HepG2 (cell line): ENCODE results near the gene PGPEP1. TPM values are rescaled to one million over a fixed set of nuclear protein-coding genes. Genes with fewer than 3 reads are reported as not detected.
A peak's percentile ranks its signal among the peaks of the same experiment; 100 is the strongest.

Experiments
- AKNA ChIP-seq: sonication (generic); formaldehyde crosslinking; IDR thresholded peaks from 2 replicates; pipeline ENCODE4 v1.4.0; 2020; ENCODE audit warnings: missing genetic modification reagents, borderline replicate concordance
- ATAD3A ChIP-seq: sonication (generic); formaldehyde crosslinking; IDR thresholded peaks from 2 replicates; pipeline ENCODE4 v1.4.0; 2020; ENCODE audit warnings: missing genetic modification reagents
- GATA4 ChIP-seq: sonication (generic); IDR thresholded peaks from 2 replicates; pipeline ENCODE4 v1.6.1; 2016; ENCODE audit warnings: antibody characterized with exemption, low read depth, borderline replicate concordance
- GATAD1 ChIP-seq: IDR thresholded peaks from 2 replicates; pipeline ENCODE4 v1.6.1; 2016; ENCODE audit warnings: missing genetic modification reagents, missing compliant biosample characterization
- GATAD2A ChIP-seq: IDR thresholded peaks from 2 replicates; pipeline ENCODE4 v1.6.1; 2016
- GFI1 ChIP-seq: sonication (generic); formaldehyde crosslinking; IDR thresholded peaks from 2 replicates; pipeline ENCODE4 v1.5.0; 2020; ENCODE audit warnings: missing genetic modification reagents, mild to moderate bottlenecking, borderline replicate concordance
- KAT8 ChIP-seq: IDR thresholded peaks from 2 replicates; pipeline ENCODE4 v1.6.1; 2016; ENCODE audit warnings: missing genetic modification reagents, missing compliant biosample characterization
- KDM2A ChIP-seq: sonication (generic); formaldehyde crosslinking; IDR thresholded peaks from 2 replicates; pipeline ENCODE4 v1.4.0; 2020; ENCODE audit warnings: low read depth, missing genetic modification reagents, borderline replicate concordance
- KDM5B ChIP-seq: sonication (generic); formaldehyde crosslinking; IDR thresholded peaks from 2 replicates; pipeline ENCODE4 v1.4.0; 2020; ENCODE audit warnings: missing genetic modification reagents, mild to moderate bottlenecking, borderline replicate concordance
- MAFK ChIP-seq, 2 experiments: IDR thresholded peaks in 1 of 2; conservative IDR thresholded peaks in 1 of 2; 2 replicates each; pipeline ENCODE4 v1.6.1; 2011; ENCODE audit warnings: improper control_type of control experiment in 2 of 2, low read length in 2 of 2
- MXI1 ChIP-seq: IDR thresholded peaks from 3 replicates; pipeline ENCODE4 v1.6.1; 2012; ENCODE audit warnings: low read depth, low read length, inconsistent platforms, borderline replicate concordance
- NCOA2 ChIP-seq: sonication (generic); formaldehyde crosslinking; IDR thresholded peaks from 2 replicates; pipeline ENCODE4 v1.8.0; 2022; ENCODE audit warnings: inconsistent platforms
- NFYB ChIP-seq: sonication (generic); formaldehyde crosslinking; IDR thresholded peaks from 2 replicates; pipeline ENCODE4 v1.4.0; 2020; ENCODE audit warnings: missing genetic modification reagents
- NFYC ChIP-seq: IDR thresholded peaks from 2 replicates; pipeline ENCODE4 v1.6.1; 2016; ENCODE audit warnings: missing genetic modification reagents, missing compliant biosample characterization
- PHF21A ChIP-seq: sonication (generic); formaldehyde crosslinking; IDR thresholded peaks from 2 replicates; pipeline ENCODE4 v1.5.0; 2020; ENCODE audit warnings: mild to moderate bottlenecking, missing genetic modification reagents
- SMC3 ChIP-seq: IDR thresholded peaks from 2 replicates; pipeline ENCODE4 v1.6.1; 2011; ENCODE audit warnings: low read length, improper control_type of control experiment
- TFDP2 ChIP-seq: sonication (generic); formaldehyde crosslinking; IDR thresholded peaks from 2 replicates; pipeline ENCODE4 v1.4.0; 2020; ENCODE audit warnings: missing genetic modification reagents
- XRCC5 ChIP-seq: fragments of 200-400 bp; formaldehyde crosslinking; optimal IDR thresholded peaks from 2 replicates; pipeline ENCODE3; 2017; ENCODE audit warnings: mild to moderate bottlenecking, low read length
- ZNF710 ChIP-seq: sonication (generic); formaldehyde crosslinking; IDR thresholded peaks from 2 replicates; pipeline ENCODE4 v1.5.0; 2020; ENCODE audit warnings: mild to moderate bottlenecking, missing genetic modification reagents, borderline replicate concordance
- polyA plus RNA-seq, 8 experiments: library from polyadenylated mRNA; depleted of rRNA in 3 of 8; stranded (reverse) in 7 of 8; unstranded in 1 of 8; fragments of >200 nt; fragmentation: Illumina TruSeq in 4 of 8; extraction: Trizol in 4 of 8; gene quantifications; 2 replicates each; pipeline versions ENCODE4 v1.2.1 to v1.2.3, GENCODE V29; 2011 to 2016; ENCODE audit warnings: low read depth in 4 of 8, missing spikeins in 1 of 8, mixed read lengths in 1 of 8; ENCODE audit not compliant: insufficient read depth in 1 of 8
- total RNA-seq, 5 experiments: library from RNA; depleted of rRNA; stranded (reverse); fragments of >200 nt; fragmentation: Illumina TruSeq; extraction: Trizol; gene quantifications; 2 replicates each; pipeline ENCODE4 v1.2.3, GENCODE V29; 2016; ENCODE audit warnings: low read depth in 1 of 5
- TF ChIP-seq, protein P1 (sequence below): IDR thresholded peaks from 2 replicates; pipeline ENCODE4 v1.6.1; 2016; ENCODE audit warnings: missing compliant biosample characterization, missing genetic modification reagents, borderline replicate concordance

The PGPEP1 gene
- total and polyA plus RNA-seq, 2 of the 13 experiments (the other 11 are each of a cell fraction or from before 2014, with no cell fraction given): 53.1 to 56.6 TPM

DNA sequence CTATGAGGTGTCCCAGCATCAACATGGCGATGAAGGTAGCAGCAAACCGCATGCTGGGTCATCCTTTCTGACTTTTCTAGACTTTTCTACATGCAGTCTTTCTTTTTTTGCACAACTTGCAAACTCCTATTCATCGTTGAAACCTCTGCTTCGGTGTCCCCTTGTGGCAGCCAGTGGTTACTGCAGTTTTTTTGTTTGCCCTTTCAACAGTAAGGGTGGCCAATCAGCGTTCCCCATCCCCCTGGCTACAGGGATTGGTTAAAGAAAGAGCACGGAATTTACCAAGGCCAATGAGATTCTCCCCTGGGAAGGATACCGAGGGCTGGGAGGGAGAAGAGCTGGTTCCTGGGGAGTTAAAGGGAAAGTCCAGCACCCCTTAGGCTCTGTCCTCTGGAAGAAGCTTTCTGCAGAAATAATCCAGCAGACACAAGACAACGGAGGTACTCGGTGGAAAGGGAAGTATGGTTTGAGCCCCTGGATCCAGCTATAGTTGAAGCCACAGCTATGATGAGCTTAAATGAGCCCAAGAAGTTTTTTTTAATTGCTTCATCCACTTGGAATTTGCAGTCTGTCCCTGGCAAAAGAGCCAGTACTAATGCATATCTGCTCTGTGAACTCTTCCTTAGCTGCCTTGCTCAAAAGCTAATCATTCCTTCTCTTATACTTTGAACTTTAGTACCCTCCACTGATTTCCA lies 11.9 kb upstream of the PGPEP1 start (continued):
- no peak for TF ChIP-seq AKNA (CRISPR knock-in tag)
- TF ChIP-seq, protein P1, sequence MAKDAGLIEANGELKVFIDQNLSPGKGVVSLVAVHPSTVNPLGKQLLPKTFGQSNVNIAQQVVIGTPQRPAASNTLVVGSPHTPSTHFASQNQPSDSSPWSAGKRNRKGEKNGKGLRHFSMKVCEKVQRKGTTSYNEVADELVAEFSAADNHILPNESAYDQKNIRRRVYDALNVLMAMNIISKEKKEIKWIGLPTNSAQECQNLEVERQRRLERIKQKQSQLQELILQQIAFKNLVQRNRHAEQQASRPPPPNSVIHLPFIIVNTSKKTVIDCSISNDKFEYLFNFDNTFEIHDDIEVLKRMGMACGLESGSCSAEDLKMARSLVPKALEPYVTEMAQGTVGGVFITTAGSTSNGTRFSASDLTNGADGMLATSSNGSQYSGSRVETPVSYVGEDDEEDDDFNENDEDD (CRISPR knock-in tag): peak; percentile 25; the same call in 1 of the 2 replicates
- TF ChIP-seq KDM2A: no peak
- peak; percentile 63; the same call in 1 of the 2 replicates for TF ChIP-seq TFDP2 (CRISPR knock-in tag)
- no peak for TF ChIP-seq GATA4
- peak; percentile 63; the same call in 1 of the 2 replicates for TF ChIP-seq GFI1 (CRISPR knock-in tag)
- TF ChIP-seq GATAD2A: peak; percentile 27; the same call in 1 of the 2 replicates
- TF ChIP-seq ZNF710 (CRISPR knock-in tag): peak; percentile 39; the same call in 1 of the 2 replicates
- TF ChIP-seq MAFK (conservative IDR thresholded peaks at IDR 0.05 in 1 of 2, IDR thresholded peaks at IDR 0.05 in 1 of 2; ENCODE audit: low read length in 2 of 2): peak; percentile 56 to 62
- peak; percentile 91 for TF ChIP-seq SMC3
- TF ChIP-seq NCOA2 (CRISPR knock-in tag): peak; percentile 13; the same call in 1 of the 2 replicates
- TF ChIP-seq KAT8 (CRISPR knock-in tag): 0 out of 2 replicates have a peak, but pooled peaks have one; percentile 32
- TF ChIP-seq MXI1: no peak
- TF ChIP-seq XRCC5: peak; percentile 77
- TF ChIP-seq NFYC (CRISPR knock-in tag): peak; percentile 87
- peak; percentile 52; the same call in 1 of the 2 replicates for TF ChIP-seq GATAD1 (CRISPR knock-in tag)
- TF ChIP-seq NFYB: peak; percentile 88
- TF ChIP-seq KDM5B (CRISPR knock-in tag): no peak
- no peak for TF ChIP-seq ATAD3A (CRISPR knock-in tag)
- peak; percentile 76; the same call in 1 of the 2 replicates for TF ChIP-seq PHF21A
